Osteocyte (in vitro differentiated cells): ENCODE results near the gene GALNT9. TPM values are rescaled to one million over a fixed set of nuclear protein-coding genes. Genes with fewer than 3 reads are reported as not detected.
"Not testable (repeated sequence)": the region's sequence is repeated elsewhere in the genome, so short reads cannot be mapped to it uniquely, and the experiment has no call there.

Source experiments
- DNase-seq: peaks from one replicate; pipeline ENCODE4 v3.0.0; 2021; ENCODE audit warnings: mixed read lengths; ENCODE audit not compliant: unreplicated experiment; ENCODE audit errors: extremely low spot score
- H3K27ac Mint-ChIP-seq: one replicate; pipeline ENCODE4 v1.8.0; 2021; ENCODE audit warnings: mild to moderate bottlenecking, mixed read lengths; ENCODE audit not compliant: unreplicated experiment
- H3K27me3 Mint-ChIP-seq: one replicate; pipeline ENCODE4 v1.8.0; 2021; ENCODE audit warnings: mixed read lengths; ENCODE audit not compliant: unreplicated experiment
- H3K36me3 Mint-ChIP-seq: one replicate; pipeline ENCODE4 v1.8.0; 2021; ENCODE audit warnings: mixed read lengths; ENCODE audit not compliant: unreplicated experiment
- H3K4me1 Mint-ChIP-seq: one replicate; pipeline ENCODE4 v1.8.0; 2021; ENCODE audit warnings: mixed read lengths; ENCODE audit not compliant: unreplicated experiment
- H3K4me3 Mint-ChIP-seq: one replicate; pipeline ENCODE4 v1.8.0; 2021; ENCODE audit warnings: mild to moderate bottlenecking, moderate library complexity, mixed read lengths; ENCODE audit not compliant: unreplicated experiment
- H3K9me3 Mint-ChIP-seq: one replicate; pipeline ENCODE4 v1.8.0; 2021; ENCODE audit warnings: mixed read lengths; ENCODE audit not compliant: unreplicated experiment
- total RNA-seq: library from RNA; stranded (reverse); gene quantifications from 2 replicates; pipeline ENCODE4 v1.2.1, GENCODE V29; 2021
- TF ChIP-seq, protein P1 (sequence below): fragments of 200-600 bp; sonication (generic); IDR thresholded peaks from 2 replicates; pipeline ENCODE4 v1.5.0; 2021; ENCODE audit warnings: antibody characterized with exemption, mild to moderate bottlenecking, moderate library complexity

GALNT9 gene
- total RNA-seq, 1 donor from 2014 or later, result not detected

GRCh38 chr12:132226604-132227003, 102.8 kb downstream of the GALNT9 start:
- Mint-ChIP-seq H3K27me3 (no peaks in the 10 kb centered on the region), H3K9me3 (no peaks in the 10 kb centered on the region), H3K4me3 (no peak overlapping the region), H3K27ac (no peak overlapping the region), H3K4me1 (peaks cover 4% of the 10 kb centered on the region), H3K36me3 (no peaks in the 10 kb centered on the region)
- no peak for DNase-seq
- TF ChIP-seq, protein P1, sequence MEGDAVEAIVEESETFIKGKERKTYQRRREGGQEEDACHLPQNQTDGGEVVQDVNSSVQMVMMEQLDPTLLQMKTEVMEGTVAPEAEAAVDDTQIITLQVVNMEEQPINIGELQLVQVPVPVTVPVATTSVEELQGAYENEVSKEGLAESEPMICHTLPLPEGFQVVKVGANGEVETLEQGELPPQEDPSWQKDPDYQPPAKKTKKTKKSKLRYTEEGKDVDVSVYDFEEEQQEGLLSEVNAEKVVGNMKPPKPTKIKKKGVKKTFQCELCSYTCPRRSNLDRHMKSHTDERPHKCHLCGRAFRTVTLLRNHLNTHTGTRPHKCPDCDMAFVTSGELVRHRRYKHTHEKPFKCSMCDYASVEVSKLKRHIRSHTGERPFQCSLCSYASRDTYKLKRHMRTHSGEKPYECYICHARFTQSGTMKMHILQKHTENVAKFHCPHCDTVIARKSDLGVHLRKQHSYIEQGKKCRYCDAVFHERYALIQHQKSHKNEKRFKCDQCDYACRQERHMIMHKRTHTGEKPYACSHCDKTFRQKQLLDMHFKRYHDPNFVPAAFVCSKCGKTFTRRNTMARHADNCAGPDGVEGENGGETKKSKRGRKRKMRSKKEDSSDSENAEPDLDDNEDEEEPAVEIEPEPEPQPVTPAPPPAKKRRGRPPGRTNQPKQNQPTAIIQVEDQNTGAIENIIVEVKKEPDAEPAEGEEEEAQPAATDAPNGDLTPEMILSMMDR, result no peak

GRCh38 chr12:132225214-132225613, 104.2 kb downstream of the GALNT9 start:
- H3K27ac Mint-ChIP-seq, result no peak overlapping the region
- no peaks in the 10 kb centered on the region for H3K9me3 Mint-ChIP-seq
- no peak for DNase-seq
- H3K4me1 Mint-ChIP-seq, result peaks cover 4% of the 10 kb centered on the region
- H3K4me3 Mint-ChIP-seq, result no peak overlapping the region
- no peaks in the 10 kb centered on the region for H3K36me3 Mint-ChIP-seq
- TF ChIP-seq, protein P1, result no peak
- no peaks in the 10 kb centered on the region for H3K27me3 Mint-ChIP-seq

DNA sequence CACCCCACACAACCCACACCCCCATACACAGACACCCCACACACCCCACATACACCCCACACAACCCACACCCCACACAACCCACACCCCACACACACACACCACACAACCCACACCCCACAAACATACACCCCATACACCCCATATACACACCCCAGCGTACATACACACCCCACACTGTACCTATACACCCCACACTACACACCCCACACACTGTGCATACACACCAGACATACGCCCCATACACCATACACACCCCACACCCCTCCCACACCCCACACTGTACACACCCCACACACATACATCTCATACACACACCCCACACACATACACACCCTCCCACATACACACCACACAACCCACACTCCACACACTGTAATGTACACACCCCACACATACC, 104.9 kb downstream of the GALNT9 start:
- H3K27ac Mint-ChIP-seq, result no peak overlapping the region
- H3K4me3 Mint-ChIP-seq, result no peak overlapping the region
- H3K36me3 Mint-ChIP-seq, result no peaks in the 10 kb centered on the region
- no peak for DNase-seq
- peaks cover 4% of the 10 kb centered on the region for H3K4me1 Mint-ChIP-seq
- no peaks in the 10 kb centered on the region for H3K27me3 Mint-ChIP-seq
- TF ChIP-seq, protein P1, result no peak
- H3K9me3 Mint-ChIP-seq, result no peaks in the 10 kb centered on the region

GRCh38 chr12:132222808-132223173, 106.6 kb downstream of the GALNT9 start:
- peaks cover 4% of the 10 kb centered on the region for H3K4me1 Mint-ChIP-seq

DNA sequence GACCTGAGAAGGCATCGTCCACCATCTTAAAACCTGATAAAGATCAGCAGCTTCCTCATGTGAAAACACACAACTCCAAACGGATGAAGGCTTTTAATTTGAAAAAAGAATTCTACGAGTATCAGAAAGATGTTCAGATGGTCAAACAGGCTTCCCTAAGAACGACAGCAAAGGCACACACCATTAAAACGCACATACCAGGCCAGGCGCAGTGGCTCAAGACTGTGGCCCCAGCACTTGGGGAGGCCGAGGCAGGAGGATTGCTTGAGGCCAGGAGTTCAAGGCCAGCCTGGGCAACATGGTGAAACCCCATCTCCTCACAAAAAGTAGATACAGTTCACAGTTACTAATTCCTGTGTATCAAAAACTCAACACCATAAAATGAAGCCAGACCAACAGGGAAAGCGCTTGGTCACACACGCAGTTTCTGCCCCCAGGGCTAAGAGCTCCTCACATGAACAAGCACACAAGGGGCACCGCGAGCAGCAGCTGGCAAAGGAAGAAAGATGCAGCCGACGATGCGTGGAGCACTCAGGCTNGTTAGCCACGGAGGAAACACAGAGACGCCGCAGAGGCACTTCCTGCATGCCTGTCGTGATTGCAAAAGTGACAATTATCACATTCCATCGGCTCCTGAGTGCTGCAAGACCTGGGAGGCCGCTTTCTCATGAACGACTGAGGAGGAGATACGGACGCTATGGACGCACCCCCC, 107.1 kb downstream of the GALNT9 start:
- Mint-ChIP-seq H3K4me3 (no peak overlapping the region), H3K36me3 (no peaks in the 10 kb centered on the region), H3K4me1 (peaks cover 4% of the 10 kb centered on the region), H3K27ac (no peak overlapping the region), H3K9me3 (no peaks in the 10 kb centered on the region), H3K27me3 (peaks cover 3% of the 10 kb centered on the region)
- TF ChIP-seq, protein P1, result no peak
- DNase-seq, result no peak

More at GRCh38 chr12:132222808-132223173, 106.6 kb downstream of the GALNT9 start:
- Mint-ChIP-seq H3K27me3 (peaks cover 3% of the 10 kb centered on the region), H3K4me3 (no peak overlapping the region), H3K36me3 (no peaks in the 10 kb centered on the region), H3K27ac (no peak overlapping the region), H3K9me3 (no peaks in the 10 kb centered on the region)
- TF ChIP-seq, protein P1, result no peak
- no peak for DNase-seq

- not testable (repeated sequence) for H3K36me3 Mint-ChIP-seq, H3K27me3 Mint-ChIP-seq
These were observed 109.6 kb downstream of the GALNT9 start for GRCh38 chr12:132219761-132220160.

More at GRCh38 chr12:132219761-132220160, 109.6 kb downstream of the GALNT9 start:
- DNase-seq, H3K9me3 Mint-ChIP-seq, H3K4me1 Mint-ChIP-seq, H3K4me3 Mint-ChIP-seq, H3K27ac Mint-ChIP-seq: not testable (repeated sequence)
